ENCODE results near the gene AMELY. TPM values are rescaled to one million over a fixed set of nuclear protein-coding genes. Genes with fewer than 3 reads are reported as not detected.

AMELY gene
- total RNA-seq, 1 experiment from 2014 or later: not detected

GRCh38 chrY:6913362-6913761 is 1.8 kb upstream of the AMELY start:
- CTCF ChIA-PET: no interaction called here
- no peak for DNase-seq
- no peak for TF ChIP-seq CTCF (IDR thresholded peaks at IDR 0.05; ENCODE audit: insufficient read depth in 1 of 2, low read depth in 1 of 2, low read length in 1 of 2, severe bottlenecking in 1 of 2, unreplicated experiment in 1 of 2)
- Histone ChIP-seq H3K4me3 (ENCODE audit: low read depth, low read length) (no peak overlapping the region), H3K36me3 (ENCODE audit: control insufficient read depth, insufficient read depth, low read length) (no peaks in the 10 kb centered on the region), H3K4me1 (no peaks in the 10 kb centered on the region), H3K27me3 (replicated peaks; ENCODE audit: control insufficient read depth, insufficient read depth, low read length) (no peaks in the 10 kb centered on the region), H3K9me3 (no peaks in the 10 kb centered on the region)
- Mint-ChIP-seq H3K4me3 (ENCODE audit: unreplicated experiment) (no peak overlapping the region), H3K36me3 (ENCODE audit: insufficient read depth, unreplicated experiment) (no peaks in the 10 kb centered on the region), H3K4me1 (ENCODE audit: low read depth, unreplicated experiment) (no peaks in the 10 kb centered on the region), H3K9me3 (ENCODE audit: unreplicated experiment) (no peaks in the 10 kb centered on the region), H3K27ac (ENCODE audit: unreplicated experiment) (no peak overlapping the region), H3K27me3 (ENCODE audit: insufficient read depth, unreplicated experiment) (no peaks in the 10 kb centered on the region)
- POLR2A ChIA-PET: no interaction called here
- BruUV-seq (replicated peaks): no TSS peak
- intact Hi-C loops (cut with micrococcal nuclease; ENCODE audit: unreplicated experiment): no loop called here

GRCh38 chrY:6910372-6911252 is 940 bp downstream of the AMELY start, which contains the start of gene TBL1Y:
Gene TBL1Y (plus strand): TSS chrY:6910697. CDS start chrY:7025085, 114,388 bp downstream.
- Histone ChIP-seq H3K4me1 (no peaks in the 10 kb centered on the region), H3K9me3 (no peaks in the 10 kb centered on the region), H3K27me3 (replicated peaks; ENCODE audit: control insufficient read depth, insufficient read depth, low read length) (no peaks in the 10 kb centered on the region), H3K4me3 (ENCODE audit: low read depth, low read length) (no peak within 1 kb of the TSS), H3K36me3 (ENCODE audit: control insufficient read depth, insufficient read depth, low read length) (no peaks in the 10 kb centered on the region)
- intact Hi-C loops (cut with micrococcal nuclease; ENCODE audit: unreplicated experiment): no loop called here
- Mint-ChIP-seq H3K9me3 (ENCODE audit: unreplicated experiment) (no peaks in the 10 kb centered on the region), H3K4me3 (ENCODE audit: unreplicated experiment) (no peak within 1 kb of the TSS), H3K4me1 (ENCODE audit: low read depth, unreplicated experiment) (no peaks in the 10 kb centered on the region), H3K36me3 (ENCODE audit: insufficient read depth, unreplicated experiment) (no peaks in the 10 kb centered on the region), H3K27ac (ENCODE audit: unreplicated experiment) (no peak within 1 kb of the TSS), H3K27me3 (ENCODE audit: insufficient read depth, unreplicated experiment) (no peaks in the 10 kb centered on the region)
- TF ChIP-seq CTCF (IDR thresholded peaks at IDR 0.05; ENCODE audit: insufficient read depth in 1 of 2, low read depth in 1 of 2, low read length in 1 of 2, severe bottlenecking in 1 of 2, unreplicated experiment in 1 of 2): no peak
- POLR2A ChIA-PET: no interaction called here
- no TSS peak for BruUV-seq (replicated peaks)
- DNase-seq: no peak
- CTCF ChIA-PET: no interaction called here

GRCh38 chrY:6909856-6910255 is 1.7 kb downstream of the AMELY start:
- no peaks in the 10 kb centered on the region for H3K36me3 Mint-ChIP-seq (ENCODE audit: insufficient read depth, unreplicated experiment)
- H3K27ac Mint-ChIP-seq (ENCODE audit: unreplicated experiment): no peak overlapping the region
- Histone ChIP-seq H3K4me3 (ENCODE audit: low read depth, low read length) (no peak overlapping the region), H3K4me1 (no peaks in the 10 kb centered on the region), H3K9me3 (no peaks in the 10 kb centered on the region), H3K36me3 (ENCODE audit: control insufficient read depth, insufficient read depth, low read length) (no peaks in the 10 kb centered on the region), H3K27me3 (replicated peaks; ENCODE audit: control insufficient read depth, insufficient read depth, low read length) (no peaks in the 10 kb centered on the region)
- H3K27me3 Mint-ChIP-seq (ENCODE audit: insufficient read depth, unreplicated experiment): no peaks in the 10 kb centered on the region
- intact Hi-C loops (cut with micrococcal nuclease; ENCODE audit: unreplicated experiment): no loop called here
- no peak overlapping the region for H3K4me3 Mint-ChIP-seq (ENCODE audit: unreplicated experiment)
- no peaks in the 10 kb centered on the region for H3K9me3 Mint-ChIP-seq (ENCODE audit: unreplicated experiment)
- CTCF ChIA-PET: no interaction called here
- no peak for DNase-seq
- BruUV-seq (replicated peaks): no TSS peak
- no peaks in the 10 kb centered on the region for H3K4me1 Mint-ChIP-seq (ENCODE audit: low read depth, unreplicated experiment)
- TF ChIP-seq CTCF (IDR thresholded peaks at IDR 0.05; ENCODE audit: insufficient read depth in 1 of 2, low read depth in 1 of 2, low read length in 1 of 2, severe bottlenecking in 1 of 2, unreplicated experiment in 1 of 2): no peak
- POLR2A ChIA-PET: no interaction called here

Data from Caco-2 (cell line).